ENCODE results near the gene MORN4. TPM values are rescaled to one million over a fixed set of nuclear protein-coding genes. Genes with fewer than 3 reads are reported as not detected.

MORN4 gene
- total and polyA plus RNA-seq, 4 experiments from 2014 or later = 0.94 to 3.0 (median 1.6) TPM

DNA sequence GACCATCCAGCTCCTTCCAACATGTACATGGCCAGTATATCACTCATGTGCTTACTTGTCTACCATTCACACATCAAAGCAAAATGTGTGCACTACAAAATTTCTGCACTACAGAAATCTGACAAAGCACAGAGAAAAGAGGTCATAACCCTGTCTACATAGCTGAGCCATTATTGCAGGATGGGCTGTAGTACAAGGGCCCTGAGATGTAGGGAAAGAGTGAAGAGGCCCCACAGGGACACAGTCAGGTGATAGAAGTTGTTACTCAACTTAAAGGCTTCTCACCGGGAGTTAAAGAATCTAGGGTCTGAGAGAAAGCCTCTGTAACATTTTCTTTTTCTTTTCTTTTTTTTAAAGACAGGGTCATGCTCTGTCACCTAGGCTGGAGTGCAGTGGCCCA, 36.3 kb upstream of the MORN4 start:
- H3K36me3 Mint-ChIP-seq = peaks cover 40 to 57% of the 10 kb centered on the region in 2 donors
- H3K27ac Mint-ChIP-seq = peak overlapping the region in 2 of 7 donors; percentile 63 to 83
- no peaks in the 10 kb centered on the region for H3K4me1 Mint-ChIP-seq
- Histone ChIP-seq H3K4me3 (ENCODE audit: low read length in 2 of 2) (no peak overlapping the region), H3K27ac (ENCODE audit: low read depth, low read length) (no peak overlapping the region), H3K9me3 (ENCODE audit: control insufficient read depth in 1 of 2, low read length in 2 of 2) (no peaks in the 10 kb centered on the region), H3K4me1 (ENCODE audit: insufficient read depth, low read length) (no peaks in the 10 kb centered on the region), H3K36me3 (ENCODE audit: insufficient read depth, low read length) (peaks cover 9% of the 10 kb centered on the region), H3K27me3 (ENCODE audit: insufficient read depth, low read length) (no peaks in the 10 kb centered on the region)
- intact Hi-C loops (cut with micrococcal nuclease) = no loop called here
- H3K4me3 Mint-ChIP-seq = no peak overlapping the region
- no peaks in the 10 kb centered on the region for H3K9me3 Mint-ChIP-seq
- ChIA-PET CTCF (ENCODE audit: partially characterized antibody) (interaction anchor here (1.3 kb wide), 2 partner anchors 17 to 32 kb away, joined by 3 to 6 read pairs; partner anchors contain the start of gene AVPI1), POLR2A (ENCODE audit: partially characterized antibody) (interaction anchor here (1.4 kb wide), 1 partner anchor 67 kb away, joined by 4 read pairs; the partner anchor contains the start of gene ZFYVE27)
- no peak for DNase-seq
- H3K27me3 Mint-ChIP-seq = no peaks in the 10 kb centered on the region

GRCh38 chr10:97667463-97667862, 34.2 kb upstream of the MORN4 start:
- Mint-ChIP-seq H3K27me3 (no peaks in the 10 kb centered on the region), H3K36me3 (peaks cover 31 to 54% of the 10 kb centered on the region in 2 donors), H3K9me3 (no peaks in the 10 kb centered on the region), H3K27ac (peak overlapping the region in 1 of 7 donors; percentile 13), H3K4me3 (no peak overlapping the region), H3K4me1 (no peaks in the 10 kb centered on the region)
- no peak overlapping the region for H3K4me3 ChIP-seq (ENCODE audit: low read length in 2 of 2)
- H3K4me1 ChIP-seq (ENCODE audit: insufficient read depth, low read length) = no peaks in the 10 kb centered on the region
- no peaks in the 10 kb centered on the region for H3K27me3 ChIP-seq (ENCODE audit: insufficient read depth, low read length)
- no peak overlapping the region for H3K27ac ChIP-seq (ENCODE audit: low read depth, low read length)
- ChIA-PET POLR2A (ENCODE audit: partially characterized antibody) (no interaction called here), CTCF (ENCODE audit: partially characterized antibody) (interaction anchor here (1.2 to 1.8 kb wide), 2 partner anchors 10 to 11 kb away, joined by 4 to 6 read pairs; no protein-coding TSS in a partner anchor)
- no peak for DNase-seq
- H3K36me3 ChIP-seq (ENCODE audit: insufficient read depth, low read length) = peaks cover 17% of the 10 kb centered on the region
- no peaks in the 10 kb centered on the region for H3K9me3 ChIP-seq (ENCODE audit: control insufficient read depth in 1 of 2, low read length in 2 of 2)
- intact Hi-C loops (cut with micrococcal nuclease) = no loop called here

- no peak overlapping the region for H3K27ac Mint-ChIP-seq
- no peak overlapping the region for H3K27ac ChIP-seq (ENCODE audit: low read depth, low read length)
- peaks cover 18% of the 10 kb centered on the region for H3K36me3 ChIP-seq (ENCODE audit: insufficient read depth, low read length)
- H3K4me3 ChIP-seq (ENCODE audit: low read length in 2 of 2) = no peak overlapping the region
- no peaks in the 10 kb centered on the region for H3K27me3 Mint-ChIP-seq
- peaks cover 26 to 55% of the 10 kb centered on the region in 2 donors for H3K36me3 Mint-ChIP-seq
- H3K4me3 Mint-ChIP-seq = no peak overlapping the region
- intact Hi-C loops (cut with micrococcal nuclease) = no loop called here
- ChIA-PET CTCF (ENCODE audit: partially characterized antibody) (interaction anchor here (1.2 to 1.8 kb wide), 2 partner anchors 10 to 12 kb away, joined by 4 to 6 read pairs; no protein-coding TSS in a partner anchor), POLR2A (ENCODE audit: partially characterized antibody) (no interaction called here)
- no peak for DNase-seq
- no peaks in the 10 kb centered on the region for H3K4me1 ChIP-seq (ENCODE audit: insufficient read depth, low read length)
- no peaks in the 10 kb centered on the region for H3K9me3 Mint-ChIP-seq
- no peaks in the 10 kb centered on the region for H3K9me3 ChIP-seq (ENCODE audit: control insufficient read depth in 1 of 2, low read length in 2 of 2)
- no peaks in the 10 kb centered on the region for H3K4me1 Mint-ChIP-seq
- H3K27me3 ChIP-seq (ENCODE audit: insufficient read depth, low read length) = no peaks in the 10 kb centered on the region
Measured at GRCh38 chr10:97666992-97667391, 33.7 kb upstream of the MORN4 start.

DNA sequence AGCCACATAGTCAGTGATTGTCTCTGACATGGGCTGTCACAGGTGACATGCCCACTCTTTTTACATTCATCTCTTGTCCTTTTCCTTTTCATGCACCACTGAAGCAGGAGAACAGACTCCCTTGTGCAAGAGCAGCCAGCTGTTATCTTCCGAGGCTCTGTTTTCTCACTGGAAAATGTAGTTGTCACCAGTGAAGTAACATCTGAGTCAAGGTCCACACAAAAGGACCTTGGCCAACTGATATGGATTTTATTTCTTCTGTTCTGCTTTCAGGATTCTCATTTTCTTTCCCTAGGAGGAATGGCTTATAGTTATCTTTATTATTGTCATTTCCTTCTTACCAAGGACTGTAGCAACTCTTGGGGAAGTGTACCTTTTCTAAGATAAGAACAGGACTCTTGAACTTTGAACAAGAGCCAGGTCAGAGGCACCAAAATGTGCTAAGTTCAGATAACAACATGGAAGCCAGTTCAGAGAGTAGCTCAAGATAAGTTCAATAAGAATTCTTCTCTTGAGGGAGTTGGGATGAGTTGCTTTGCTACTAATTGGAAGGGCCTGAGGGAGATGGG, 31.1 kb upstream of the MORN4 start:
- Histone ChIP-seq H3K4me1 (ENCODE audit: insufficient read depth, low read length) (no peaks in the 10 kb centered on the region), H3K9me3 (ENCODE audit: control insufficient read depth in 1 of 2, low read length in 2 of 2) (no peaks in the 10 kb centered on the region), H3K36me3 (ENCODE audit: insufficient read depth, low read length) (peaks cover 18% of the 10 kb centered on the region), H3K27ac (ENCODE audit: low read depth, low read length) (no peak overlapping the region), H3K27me3 (ENCODE audit: insufficient read depth, low read length) (no peaks in the 10 kb centered on the region), H3K4me3 (ENCODE audit: low read length in 2 of 2) (no peak overlapping the region)
- Mint-ChIP-seq H3K4me1 (no peaks in the 10 kb centered on the region), H3K36me3 (peaks cover 32 to 52% of the 10 kb centered on the region in 2 donors), H3K27ac (no peak overlapping the region), H3K4me3 (no peak overlapping the region), H3K9me3 (no peaks in the 10 kb centered on the region), H3K27me3 (no peaks in the 10 kb centered on the region)
- CTCF ChIA-PET (ENCODE audit: partially characterized antibody) = interaction anchor here (1.1 kb wide), 1 partner anchor 8 kb away, joined by 3 read pairs; no protein-coding TSS in a partner anchor
- POLR2A ChIA-PET (ENCODE audit: partially characterized antibody) = no interaction called here
- intact Hi-C loops (cut with micrococcal nuclease) = no loop called here
- no peak for DNase-seq

DNA sequence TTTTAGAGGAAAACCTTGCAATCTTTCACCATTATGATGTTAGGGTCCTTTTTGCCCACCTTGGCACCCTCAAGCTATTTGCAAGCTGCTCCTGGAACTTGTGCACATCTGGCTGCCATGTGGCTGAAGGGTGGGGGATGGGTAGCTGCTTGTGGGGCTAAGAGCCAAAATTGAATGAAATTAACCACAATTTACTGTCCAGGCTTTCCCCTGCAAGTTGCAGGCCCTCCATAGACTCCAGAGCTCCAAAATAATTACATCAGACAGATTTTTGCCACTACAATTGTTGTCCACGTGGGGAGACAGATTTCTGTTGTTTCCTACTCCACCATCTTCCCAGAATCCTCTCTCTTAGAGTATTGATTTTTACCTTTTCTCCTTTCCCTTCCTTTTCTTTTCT, 26.3 kb upstream of the MORN4 start:
- H3K4me1 ChIP-seq (ENCODE audit: insufficient read depth, low read length) = no peaks in the 10 kb centered on the region
- H3K4me3 ChIP-seq (ENCODE audit: low read length in 2 of 2) = no peak overlapping the region
- Mint-ChIP-seq H3K4me1 (peaks cover 0 to 3% (median 0%) of the 10 kb centered on the region in 4 donors), H3K9me3 (no peaks in the 10 kb centered on the region), H3K27ac (no peak overlapping the region), H3K27me3 (no peaks in the 10 kb centered on the region), H3K36me3 (peaks cover 40 to 59% of the 10 kb centered on the region in 2 donors), H3K4me3 (no peak overlapping the region)
- no peak for DNase-seq
- H3K27ac ChIP-seq (ENCODE audit: low read depth, low read length) = no peak overlapping the region
- H3K36me3 ChIP-seq (ENCODE audit: insufficient read depth, low read length) = peaks cover 20% of the 10 kb centered on the region
- ChIA-PET CTCF (ENCODE audit: partially characterized antibody) (no interaction called here), POLR2A (ENCODE audit: partially characterized antibody) (no interaction called here)
- no peaks in the 10 kb centered on the region for H3K9me3 ChIP-seq (ENCODE audit: control insufficient read depth in 1 of 2, low read length in 2 of 2)
- H3K27me3 ChIP-seq (ENCODE audit: insufficient read depth, low read length) = no peaks in the 10 kb centered on the region
- intact Hi-C loops (cut with micrococcal nuclease) = no loop called here

GRCh38 chr10:97656777-97657176, 23.5 kb upstream of the MORN4 start:
- H3K36me3 Mint-ChIP-seq = peaks cover 49 to 59% of the 10 kb centered on the region in 2 donors
- intact Hi-C loops (cut with micrococcal nuclease) = no loop called here
- no peaks in the 10 kb centered on the region for H3K27me3 Mint-ChIP-seq
- CTCF ChIA-PET (ENCODE audit: partially characterized antibody) = no interaction called here
- H3K4me3 Mint-ChIP-seq = no peak overlapping the region
- no peak for DNase-seq
- Histone ChIP-seq H3K27ac (ENCODE audit: low read depth, low read length) (no peak overlapping the region), H3K4me3 (ENCODE audit: low read length in 2 of 2) (no peak overlapping the region), H3K36me3 (ENCODE audit: insufficient read depth, low read length) (peaks cover 16% of the 10 kb centered on the region), H3K4me1 (ENCODE audit: insufficient read depth, low read length) (no peaks in the 10 kb centered on the region), H3K9me3 (ENCODE audit: control insufficient read depth in 1 of 2, low read length in 2 of 2) (no peaks in the 10 kb centered on the region), H3K27me3 (ENCODE audit: insufficient read depth, low read length) (no peaks in the 10 kb centered on the region)
- H3K9me3 Mint-ChIP-seq = no peaks in the 10 kb centered on the region
- H3K4me1 Mint-ChIP-seq = peaks cover 0 to 3% (median 0%) of the 10 kb centered on the region in 4 donors
- POLR2A ChIA-PET (ENCODE audit: partially characterized antibody) = no interaction called here
- H3K27ac Mint-ChIP-seq = no peak overlapping the region

GRCh38 chr10:97651773-97652172, 18.5 kb upstream of the MORN4 start:
- Mint-ChIP-seq H3K4me3 (no peak overlapping the region), H3K36me3 (peaks cover 33 to 45% of the 10 kb centered on the region in 2 donors), H3K27ac (no peak overlapping the region), H3K9me3 (no peaks in the 10 kb centered on the region), H3K4me1 (peaks cover 12 to 18% (median 17%) of the 10 kb centered on the region in 4 donors), H3K27me3 (no peaks in the 10 kb centered on the region)
- DNase-seq = no peak
- no peak overlapping the region for H3K4me3 ChIP-seq (ENCODE audit: low read length in 2 of 2)
- intact Hi-C loops (cut with micrococcal nuclease) = no loop called here
- peaks cover 19% of the 10 kb centered on the region for H3K36me3 ChIP-seq (ENCODE audit: insufficient read depth, low read length)
- CTCF ChIA-PET (ENCODE audit: partially characterized antibody) = no interaction called here
- POLR2A ChIA-PET (ENCODE audit: partially characterized antibody) = no interaction called here
- H3K27me3 ChIP-seq (ENCODE audit: insufficient read depth, low read length) = no peaks in the 10 kb centered on the region
- no peak overlapping the region for H3K27ac ChIP-seq (ENCODE audit: low read depth, low read length)
- H3K9me3 ChIP-seq (ENCODE audit: control insufficient read depth in 1 of 2, low read length in 2 of 2) = no peaks in the 10 kb centered on the region
- H3K4me1 ChIP-seq (ENCODE audit: insufficient read depth, low read length) = peaks cover 13% of the 10 kb centered on the region
